GM12878 (cell line): ENCODE results near the gene FGF1. TPM values are rescaled to one million over a fixed set of nuclear protein-coding genes. Genes with fewer than 3 reads are reported as not detected.

Source experiments
- polyA plus RNA-seq, 11 experiments: library from polyadenylated mRNA; depleted of rRNA in 4 of 11; unstranded in 6 of 11; stranded (reverse) in 5 of 11; fragments of >200 nt; fragmentation: Nextera tagmentation in 4 of 11; fragmentation: Illumina TruSeq in 1 of 11; extraction: Ambion mirVana in 4 of 11; extraction: Trizol in 1 of 11; gene quantifications; 1 replicate in 1 of 11; 2 replicates in 10 of 11; pipeline versions ENCODE4 v1.2.1 to v1.2.3, GENCODE V29; 2011 to 2016; ENCODE audit warnings: inconsistent platforms in 2 of 11, missing spikeins in 2 of 11, low read depth in 1 of 11
- total RNA-seq, 4 experiments: library from RNA; depleted of rRNA in 3 of 4; stranded (reverse); fragments of >200 nt in 3 of 4; fragmentation: Illumina TruSeq in 1 of 4; extraction: Trizol in 1 of 4; gene quantifications; 2 replicates each; pipeline versions ENCODE4 v1.2.1 to v1.2.3, GENCODE V29; 2013 to 2021
- TF ChIP-seq, protein P1 (sequence below): IDR thresholded peaks from 2 replicates; pipeline ENCODE4 v1.6.1; 2012; ENCODE audit warnings: improper control_type of control experiment, low read depth, low read length; ENCODE audit not compliant: insufficient replicate concordance
- TF ChIP-seq, protein P2 (sequence below): fragments of 450-650 bp; IDR thresholded peaks from 2 replicates; pipeline ENCODE4 v1.6.1; 2017; ENCODE audit warnings: low read depth, mild to moderate bottlenecking, moderate library complexity
- TF ChIP-seq, protein P3 (sequence below): fragments of 450-650 bp; conservative IDR thresholded peaks from 2 replicates; pipeline ENCODE4 v1.6.1; 2017; ENCODE audit warnings: mild to moderate bottlenecking, moderate library complexity
- TF ChIP-seq, protein P4 (sequence below): fragments of 450-650 bp; IDR thresholded peaks from 2 replicates; pipeline ENCODE4 v1.6.1; 2014; ENCODE audit warnings: mild to moderate bottlenecking

The FGF1 gene
- total and polyA plus RNA-seq, 10 of the 15 experiments (the other 5 are each of a cell fraction or from before 2014, with no cell fraction given) = not detected

DNA sequence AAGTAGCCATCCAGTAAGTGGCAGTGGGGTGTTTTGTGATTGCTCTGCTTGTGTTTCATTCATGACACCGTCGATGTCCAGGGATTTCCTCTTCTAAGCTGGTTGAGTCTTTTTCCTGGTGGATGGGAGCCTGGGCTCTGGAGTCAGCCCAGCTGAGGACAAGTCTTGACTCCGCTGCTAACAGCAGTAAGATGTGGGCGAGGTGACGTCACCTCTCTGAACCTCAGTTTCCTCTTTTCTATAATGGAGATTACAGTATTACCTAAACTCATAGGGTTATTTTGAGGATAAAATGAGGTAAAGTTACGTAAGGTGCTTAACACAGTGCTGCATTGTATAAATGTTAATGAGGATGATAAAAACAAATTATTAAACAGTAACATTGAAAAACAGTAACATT is 21.3 kb downstream of the FGF1 start (continued):
- TF ChIP-seq, protein P1, sequence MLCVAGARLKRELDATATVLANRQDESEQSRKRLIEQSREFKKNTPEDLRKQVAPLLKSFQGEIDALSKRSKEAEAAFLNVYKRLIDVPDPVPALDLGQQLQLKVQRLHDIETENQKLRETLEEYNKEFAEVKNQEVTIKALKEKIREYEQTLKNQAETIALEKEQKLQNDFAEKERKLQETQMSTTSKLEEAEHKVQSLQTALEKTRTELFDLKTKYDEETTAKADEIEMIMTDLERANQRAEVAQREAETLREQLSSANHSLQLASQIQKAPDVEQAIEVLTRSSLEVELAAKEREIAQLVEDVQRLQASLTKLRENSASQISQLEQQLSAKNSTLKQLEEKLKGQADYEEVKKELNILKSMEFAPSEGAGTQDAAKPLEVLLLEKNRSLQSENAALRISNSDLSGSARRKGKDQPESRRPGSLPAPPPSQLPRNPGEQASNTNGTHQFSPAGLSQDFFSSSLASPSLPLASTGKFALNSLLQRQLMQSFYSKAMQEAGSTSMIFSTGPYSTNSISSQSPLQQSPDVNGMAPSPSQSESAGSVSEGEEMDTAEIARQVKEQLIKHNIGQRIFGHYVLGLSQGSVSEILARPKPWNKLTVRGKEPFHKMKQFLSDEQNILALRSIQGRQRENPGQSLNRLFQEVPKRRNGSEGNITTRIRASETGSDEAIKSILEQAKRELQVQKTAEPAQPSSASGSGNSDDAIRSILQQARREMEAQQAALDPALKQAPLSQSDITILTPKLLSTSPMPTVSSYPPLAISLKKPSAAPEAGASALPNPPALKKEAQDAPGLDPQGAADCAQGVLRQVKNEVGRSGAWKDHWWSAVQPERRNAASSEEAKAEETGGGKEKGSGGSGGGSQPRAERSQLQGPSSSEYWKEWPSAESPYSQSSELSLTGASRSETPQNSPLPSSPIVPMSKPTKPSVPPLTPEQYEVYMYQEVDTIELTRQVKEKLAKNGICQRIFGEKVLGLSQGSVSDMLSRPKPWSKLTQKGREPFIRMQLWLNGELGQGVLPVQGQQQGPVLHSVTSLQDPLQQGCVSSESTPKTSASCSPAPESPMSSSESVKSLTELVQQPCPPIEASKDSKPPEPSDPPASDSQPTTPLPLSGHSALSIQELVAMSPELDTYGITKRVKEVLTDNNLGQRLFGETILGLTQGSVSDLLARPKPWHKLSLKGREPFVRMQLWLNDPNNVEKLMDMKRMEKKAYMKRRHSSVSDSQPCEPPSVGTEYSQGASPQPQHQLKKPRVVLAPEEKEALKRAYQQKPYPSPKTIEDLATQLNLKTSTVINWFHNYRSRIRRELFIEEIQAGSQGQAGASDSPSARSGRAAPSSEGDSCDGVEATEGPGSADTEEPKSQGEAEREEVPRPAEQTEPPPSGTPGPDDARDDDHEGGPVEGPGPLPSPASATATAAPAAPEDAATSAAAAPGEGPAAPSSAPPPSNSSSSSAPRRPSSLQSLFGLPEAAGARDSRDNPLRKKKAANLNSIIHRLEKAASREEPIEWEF = no peak
- TF ChIP-seq, protein P2, sequence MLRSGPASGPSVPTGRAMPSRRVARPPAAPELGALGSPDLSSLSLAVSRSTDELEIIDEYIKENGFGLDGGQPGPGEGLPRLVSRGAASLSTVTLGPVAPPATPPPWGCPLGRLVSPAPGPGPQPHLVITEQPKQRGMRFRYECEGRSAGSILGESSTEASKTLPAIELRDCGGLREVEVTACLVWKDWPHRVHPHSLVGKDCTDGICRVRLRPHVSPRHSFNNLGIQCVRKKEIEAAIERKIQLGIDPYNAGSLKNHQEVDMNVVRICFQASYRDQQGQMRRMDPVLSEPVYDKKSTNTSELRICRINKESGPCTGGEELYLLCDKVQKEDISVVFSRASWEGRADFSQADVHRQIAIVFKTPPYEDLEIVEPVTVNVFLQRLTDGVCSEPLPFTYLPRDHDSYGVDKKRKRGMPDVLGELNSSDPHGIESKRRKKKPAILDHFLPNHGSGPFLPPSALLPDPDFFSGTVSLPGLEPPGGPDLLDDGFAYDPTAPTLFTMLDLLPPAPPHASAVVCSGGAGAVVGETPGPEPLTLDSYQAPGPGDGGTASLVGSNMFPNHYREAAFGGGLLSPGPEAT = no peak
- TF ChIP-seq, protein P3, sequence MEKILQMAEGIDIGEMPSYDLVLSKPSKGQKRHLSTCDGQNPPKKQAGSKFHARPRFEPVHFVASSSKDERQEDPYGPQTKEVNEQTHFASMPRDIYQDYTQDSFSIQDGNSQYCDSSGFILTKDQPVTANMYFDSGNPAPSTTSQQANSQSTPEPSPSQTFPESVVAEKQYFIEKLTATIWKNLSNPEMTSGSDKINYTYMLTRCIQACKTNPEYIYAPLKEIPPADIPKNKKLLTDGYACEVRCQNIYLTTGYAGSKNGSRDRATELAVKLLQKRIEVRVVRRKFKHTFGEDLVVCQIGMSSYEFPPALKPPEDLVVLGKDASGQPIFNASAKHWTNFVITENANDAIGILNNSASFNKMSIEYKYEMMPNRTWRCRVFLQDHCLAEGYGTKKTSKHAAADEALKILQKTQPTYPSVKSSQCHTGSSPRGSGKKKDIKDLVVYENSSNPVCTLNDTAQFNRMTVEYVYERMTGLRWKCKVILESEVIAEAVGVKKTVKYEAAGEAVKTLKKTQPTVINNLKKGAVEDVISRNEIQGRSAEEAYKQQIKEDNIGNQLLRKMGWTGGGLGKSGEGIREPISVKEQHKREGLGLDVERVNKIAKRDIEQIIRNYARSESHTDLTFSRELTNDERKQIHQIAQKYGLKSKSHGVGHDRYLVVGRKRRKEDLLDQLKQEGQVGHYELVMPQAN = no peak
- TF ChIP-seq, protein P4, sequence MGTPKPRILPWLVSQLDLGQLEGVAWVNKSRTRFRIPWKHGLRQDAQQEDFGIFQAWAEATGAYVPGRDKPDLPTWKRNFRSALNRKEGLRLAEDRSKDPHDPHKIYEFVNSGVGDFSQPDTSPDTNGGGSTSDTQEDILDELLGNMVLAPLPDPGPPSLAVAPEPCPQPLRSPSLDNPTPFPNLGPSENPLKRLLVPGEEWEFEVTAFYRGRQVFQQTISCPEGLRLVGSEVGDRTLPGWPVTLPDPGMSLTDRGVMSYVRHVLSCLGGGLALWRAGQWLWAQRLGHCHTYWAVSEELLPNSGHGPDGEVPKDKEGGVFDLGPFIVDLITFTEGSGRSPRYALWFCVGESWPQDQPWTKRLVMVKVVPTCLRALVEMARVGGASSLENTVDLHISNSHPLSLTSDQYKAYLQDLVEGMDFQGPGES = no peak
